C4-2B (cell line): ENCODE data around the gene TELO2.

Experiments
- CTCF ChIP-seq: fragments of 450-650 bp; conservative IDR thresholded peaks from 2 replicates; pipeline ENCODE4 v1.5.1; 2017; ENCODE audit warnings: mild to moderate bottlenecking
- ZFX ChIP-seq: fragments of 450-650 bp; IDR thresholded peaks from 2 replicates; pipeline ENCODE4 v1.6.1; 2017

- TF ChIP-seq CTCF = no peak
- no peak for TF ChIP-seq ZFX
Observed at GRCh38 chr16:1502092-1503004, 9.2 kb downstream of the TELO2 start.
